Measurements from ENCODE around the gene CEP41. TPM values are rescaled to one million over a fixed set of nuclear protein-coding genes. Genes with fewer than 3 reads are reported as not detected.
A peak's percentile ranks its signal among the peaks of the same experiment; 100 is the strongest.

The CEP41 gene
- total RNA-seq, 4 donors from 2014 or later: 3.1 to 10.7 (median 7.9) TPM

DNA sequence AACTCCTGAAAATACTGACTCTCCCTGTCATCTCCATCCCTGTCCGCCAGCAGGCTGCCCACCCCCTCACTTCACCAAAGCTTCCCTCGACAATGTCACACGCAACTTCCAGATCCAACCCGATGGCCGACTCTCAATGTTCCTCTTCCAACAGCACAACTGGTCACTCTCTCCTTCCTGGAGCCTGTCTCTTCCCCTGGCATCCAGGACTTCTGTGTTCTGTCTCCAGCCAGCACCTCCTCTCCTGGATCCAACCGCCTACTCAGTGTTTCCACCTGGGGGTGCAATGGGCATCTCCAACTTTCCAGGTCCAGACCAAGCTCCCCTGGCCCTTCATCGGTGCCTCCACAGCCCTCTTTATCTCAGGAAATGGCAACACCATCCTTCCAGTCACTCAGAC, 87.6 kb downstream of the CEP41 start:
- intact Hi-C loops (cut with DNase I): no loop called here
- TF ChIP-seq, protein P1, sequence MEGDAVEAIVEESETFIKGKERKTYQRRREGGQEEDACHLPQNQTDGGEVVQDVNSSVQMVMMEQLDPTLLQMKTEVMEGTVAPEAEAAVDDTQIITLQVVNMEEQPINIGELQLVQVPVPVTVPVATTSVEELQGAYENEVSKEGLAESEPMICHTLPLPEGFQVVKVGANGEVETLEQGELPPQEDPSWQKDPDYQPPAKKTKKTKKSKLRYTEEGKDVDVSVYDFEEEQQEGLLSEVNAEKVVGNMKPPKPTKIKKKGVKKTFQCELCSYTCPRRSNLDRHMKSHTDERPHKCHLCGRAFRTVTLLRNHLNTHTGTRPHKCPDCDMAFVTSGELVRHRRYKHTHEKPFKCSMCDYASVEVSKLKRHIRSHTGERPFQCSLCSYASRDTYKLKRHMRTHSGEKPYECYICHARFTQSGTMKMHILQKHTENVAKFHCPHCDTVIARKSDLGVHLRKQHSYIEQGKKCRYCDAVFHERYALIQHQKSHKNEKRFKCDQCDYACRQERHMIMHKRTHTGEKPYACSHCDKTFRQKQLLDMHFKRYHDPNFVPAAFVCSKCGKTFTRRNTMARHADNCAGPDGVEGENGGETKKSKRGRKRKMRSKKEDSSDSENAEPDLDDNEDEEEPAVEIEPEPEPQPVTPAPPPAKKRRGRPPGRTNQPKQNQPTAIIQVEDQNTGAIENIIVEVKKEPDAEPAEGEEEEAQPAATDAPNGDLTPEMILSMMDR (IDR thresholded peaks at IDR 0.05): no peak
- no peak for TF ChIP-seq POLR2A (IDR thresholded peaks at IDR 0.05)
- H3K9me3 ChIP-seq: no peaks in the 10 kb centered on the region
- no peaks in the 10 kb centered on the region for H3K27me3 ChIP-seq
- DNase-seq: no peak
- peak overlapping the region in 1 of 3 donors; percentile 66 for H3K27ac ChIP-seq
- H3K36me3 ChIP-seq: no peaks in the 10 kb centered on the region
- peaks cover 20% of the 10 kb centered on the region in 2 donors for H3K4me1 ChIP-seq
- H3K4me3 ChIP-seq (replicated peaks in 1 of 3): no peak overlapping the region
- WGBS, 2 donors: 79 to 88% methylated on average over 7 of the region's 7 CpGs

DNA sequence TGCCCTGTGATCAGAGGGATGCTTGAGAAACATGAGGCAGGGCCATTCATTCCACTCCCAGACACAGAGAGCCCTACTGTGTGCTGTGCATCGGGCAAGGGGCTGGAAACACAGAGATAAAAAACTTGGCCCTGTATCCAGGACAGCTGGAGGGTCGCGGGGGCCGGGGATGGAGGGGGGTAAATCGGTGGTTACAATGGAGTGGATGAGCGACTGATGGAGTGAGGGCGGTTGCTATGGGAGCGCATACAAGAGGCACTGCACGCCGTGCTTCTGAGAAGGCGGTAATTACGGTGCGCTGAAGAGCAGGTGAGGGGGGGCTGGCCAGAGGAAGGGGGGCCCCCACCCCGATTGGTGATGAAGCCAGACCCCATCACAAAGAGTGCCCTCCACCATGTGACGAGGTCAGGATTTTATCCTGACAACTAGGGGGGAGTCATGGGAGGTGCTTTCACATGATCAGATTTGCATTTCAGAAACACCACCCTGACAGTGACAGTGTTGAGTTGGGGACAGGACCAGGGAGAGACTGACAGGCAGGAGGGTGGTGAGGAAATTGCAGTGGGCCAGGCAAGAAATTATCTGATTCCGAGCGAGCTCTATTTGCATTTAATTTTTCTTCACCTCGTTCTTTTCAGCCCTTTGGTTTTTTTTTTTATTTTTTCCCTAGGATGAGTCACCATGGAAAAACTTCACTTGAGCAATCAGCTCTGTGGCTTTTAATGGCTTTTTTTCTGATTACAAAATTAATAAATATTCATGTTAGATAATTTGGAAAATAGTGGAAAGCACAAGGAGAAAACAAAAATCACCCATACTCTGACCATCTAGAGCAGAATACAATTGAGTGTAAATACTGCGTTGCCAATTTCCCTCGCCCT, 88.4 kb downstream of the CEP41 start:
- no peak overlapping the region for H3K4me3 ChIP-seq (replicated peaks in 1 of 3)
- H3K4me1 ChIP-seq: peaks cover 20% of the 10 kb centered on the region in 2 donors
- peak overlapping the region in 1 of 3 donors; percentile 66 for H3K27ac ChIP-seq
- H3K9me3 ChIP-seq: no peaks in the 10 kb centered on the region
- 32 to 34% methylated on average over 20 of the region's 20 CpGs for WGBS, 2 donors
- peak; percentile 22 to 23 for DNase-seq
- intact Hi-C loops (cut with DNase I): no loop called here
- H3K36me3 ChIP-seq: no peaks in the 10 kb centered on the region
- TF ChIP-seq, protein P1 (IDR thresholded peaks at IDR 0.05): no peak
- no peak for TF ChIP-seq POLR2A (IDR thresholded peaks at IDR 0.05)
- no peaks in the 10 kb centered on the region for H3K27me3 ChIP-seq

DNA sequence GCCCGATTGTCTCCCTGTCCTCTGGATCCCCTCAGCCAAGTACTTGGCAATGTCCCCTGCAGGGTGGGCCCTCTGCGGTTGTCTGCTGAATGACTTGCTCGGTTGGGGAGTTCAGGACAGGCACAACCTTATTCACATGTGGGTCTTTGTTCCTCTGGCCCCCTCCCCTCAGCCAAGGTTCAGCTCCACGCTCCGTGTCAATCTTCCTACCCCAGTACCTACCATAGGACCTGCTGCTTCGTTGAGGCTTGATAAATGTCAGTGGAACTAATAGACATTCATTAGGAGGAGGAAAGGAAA, 89.1 kb downstream of the CEP41 start:
- Histone ChIP-seq H3K4me1 (peaks cover 15 to 16% of the 10 kb centered on the region in 2 donors), H3K36me3 (no peaks in the 10 kb centered on the region), H3K9me3 (no peaks in the 10 kb centered on the region), H3K27me3 (no peaks in the 10 kb centered on the region), H3K27ac (peak overlapping the region in 1 of 3 donors; percentile 66), H3K4me3 (replicated peaks in 1 of 3) (no peak overlapping the region)
- intact Hi-C loops (cut with DNase I): no loop called here
- no peak for TF ChIP-seq POLR2A (IDR thresholded peaks at IDR 0.05)
- TF ChIP-seq, protein P1 (IDR thresholded peaks at IDR 0.05): no peak
- DNase-seq: no peak
- 59 to 67% methylated on average over 6 of the region's 6 CpGs for WGBS, 2 donors

DNA sequence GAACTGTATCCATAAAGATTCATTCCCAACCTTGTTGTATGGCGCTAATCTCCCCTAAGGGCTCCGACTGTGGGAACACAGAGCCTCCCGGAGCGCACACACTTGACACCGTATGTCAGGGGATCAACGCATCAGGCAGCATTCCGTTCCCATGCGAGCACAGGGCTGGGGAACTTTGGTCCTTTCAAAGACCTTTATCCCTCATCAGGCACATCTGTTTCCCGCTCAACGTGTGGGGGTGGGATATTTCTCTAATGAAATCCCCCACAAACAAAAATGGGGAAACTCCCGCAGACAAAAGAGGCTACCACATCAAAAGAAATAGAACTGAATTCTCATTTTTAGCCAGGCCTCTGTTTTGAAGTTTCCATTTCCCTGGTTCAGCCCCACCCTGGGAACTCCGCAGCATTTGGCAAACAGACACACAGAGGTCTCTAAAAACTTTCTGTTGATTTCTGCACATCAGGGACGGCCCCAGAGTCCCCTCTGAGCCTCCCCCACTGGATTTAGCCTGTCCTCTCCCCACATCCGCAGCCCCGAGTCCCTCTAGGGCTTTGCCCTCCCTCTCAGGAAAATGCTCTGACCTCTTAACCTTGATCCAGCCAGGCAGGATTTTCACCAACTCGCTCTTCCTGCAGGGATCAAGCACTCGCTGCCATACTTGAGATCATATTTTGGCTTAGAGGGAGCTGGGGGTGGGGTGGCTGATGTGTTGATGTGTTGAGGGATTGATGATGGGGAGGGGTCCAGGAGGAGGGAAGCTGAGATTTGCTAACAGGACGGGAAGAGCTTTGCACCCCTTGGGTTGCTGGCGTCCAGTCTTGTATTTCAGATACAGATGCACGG, 89.6 kb downstream of the CEP41 start:
- Histone ChIP-seq H3K9me3 (no peaks in the 10 kb centered on the region), H3K27ac (peak overlapping the region in 2 of 3 donors; percentile 19 to 66), H3K4me1 (peaks cover 9 to 10% of the 10 kb centered on the region in 2 donors), H3K36me3 (no peaks in the 10 kb centered on the region), H3K4me3 (replicated peaks in 1 of 3) (no peak overlapping the region), H3K27me3 (no peaks in the 10 kb centered on the region)
- DNase-seq: no peak
- intact Hi-C loops (cut with DNase I): no loop called here
- 53 to 68% methylated on average over 20 of the region's 20 CpGs for WGBS, 2 donors
- TF ChIP-seq POLR2A (IDR thresholded peaks at IDR 0.05): no peak
- TF ChIP-seq, protein P1 (IDR thresholded peaks at IDR 0.05): no peak
